Activated T-cell treated with anti-CD3 and anti-CD28 coated beads, Interleukin-2, amount 50 U/mL, for 4 hours (primary cell): ENCODE data around the gene RAB6C. TPM values are rescaled to one million over a fixed set of nuclear protein-coding genes. Genes with fewer than 3 reads are reported as not detected.

ENCODE experiments used
- total RNA-seq, 3 donors: library from RNA; stranded (reverse); gene quantifications; one replicate each; pipeline ENCODE4 v1.2.1, GENCODE V29; 2021

The RAB6C gene
- total RNA-seq, 3 donors from 2014 or later = not detected

Other genes starting within 250 kb of the RAB6C start
- not detected for gene POTEF, start 149.6 kb downstream of the RAB6C start, total RNA-seq
- gene CCDC74B, start 165.4 kb downstream of the RAB6C start, total RNA-seq = under 1 TPM; 0.23 to 0.43 (median 0.29) TPM
- 100 to 1,000 TPM; 102 to 113 (median 103) TPM for gene SMPD4, start 201.9 kb downstream of the RAB6C start, total RNA-seq
- gene MZT2B, start 202.6 kb downstream of the RAB6C start, total RNA-seq = 100 to 1,000 TPM; 263 to 292 (median 276) TPM
- not detected for gene TUBA3E, start 218.8 kb downstream of the RAB6C start, total RNA-seq